ENCODE results near the gene KCNMA1.

The KCNMA1 gene

DNA sequence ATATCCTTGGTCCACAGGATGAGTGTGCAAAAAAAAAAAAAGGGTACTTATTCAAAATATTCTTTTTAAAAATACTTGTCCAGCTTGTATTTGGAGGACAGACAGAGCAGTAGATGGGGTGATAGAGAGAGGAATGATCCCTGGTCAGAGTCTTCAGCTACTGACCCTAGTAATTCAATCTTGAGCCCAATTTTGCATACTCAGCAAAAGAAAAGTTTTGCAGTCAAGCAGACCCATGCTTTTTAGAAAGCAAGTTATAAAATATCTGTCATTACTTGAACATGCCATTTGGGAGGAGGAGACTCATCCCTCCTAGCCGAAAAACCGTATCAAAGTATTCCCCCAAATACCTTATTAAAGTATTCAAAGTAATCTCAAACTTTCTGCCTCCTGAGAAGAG, 585.0 kb downstream of the KCNMA1 start:
- no peak for DNase-seq

DNA sequence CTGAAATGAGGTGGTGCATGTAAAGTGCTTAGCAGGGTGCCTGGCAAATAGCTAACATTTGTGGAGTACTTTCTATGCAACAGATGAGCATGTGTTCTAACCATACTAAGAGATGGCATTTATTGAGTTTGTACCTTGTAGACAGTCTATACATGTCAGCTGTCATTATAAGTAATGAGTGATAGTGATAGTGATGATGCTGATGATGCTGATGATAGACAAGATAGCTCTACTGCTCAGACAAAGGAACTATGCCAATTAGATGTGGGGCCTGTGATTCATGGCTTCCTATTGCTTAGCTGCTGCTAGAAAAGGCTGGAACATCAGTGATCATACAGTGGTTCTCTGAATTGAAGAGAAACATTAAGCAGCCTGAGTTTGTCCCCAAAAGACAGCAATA, 585.8 kb downstream of the KCNMA1 start:
- no peak for DNase-seq

DNA sequence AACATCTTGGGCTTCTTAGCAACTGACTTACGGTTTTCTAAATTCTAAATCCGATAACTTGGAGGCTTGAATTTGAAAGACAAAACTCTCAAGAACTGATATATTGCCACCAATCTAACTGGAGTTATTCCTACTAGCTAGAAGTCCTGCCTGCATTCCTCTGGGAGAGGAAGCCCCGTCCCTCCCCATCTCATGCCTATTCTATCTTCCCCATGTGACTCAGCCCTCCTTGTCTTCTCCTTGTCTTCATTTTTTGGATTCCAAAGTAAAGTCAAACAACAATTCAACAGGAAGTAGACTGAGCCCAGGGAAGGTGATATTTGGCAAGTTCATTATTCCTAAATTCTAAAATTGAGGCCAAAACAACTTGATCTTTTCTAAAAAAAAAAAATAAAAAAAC, 587.7 kb downstream of the KCNMA1 start:
- peak; percentile 74 for DNase-seq

DNA sequence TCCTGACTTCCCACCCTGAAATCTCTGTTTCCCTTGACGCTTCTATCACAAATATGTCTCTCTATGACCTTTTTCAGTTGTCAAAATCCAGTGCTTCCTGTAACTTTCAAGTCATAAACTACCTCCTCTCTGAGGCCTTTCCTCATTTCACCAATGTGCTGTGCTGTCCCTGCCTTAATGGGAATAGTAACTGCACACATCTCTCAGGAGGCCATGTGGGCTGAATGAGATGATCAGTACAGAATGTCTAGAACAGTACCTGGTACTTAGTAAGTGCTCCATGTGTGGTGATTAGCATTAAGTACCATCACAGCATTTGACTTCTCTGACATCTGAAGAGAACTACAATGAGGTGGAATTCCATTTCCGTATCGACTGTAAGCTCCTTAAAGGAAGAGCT, 588.5 kb downstream of the KCNMA1 start:
- no peak for DNase-seq

DNA sequence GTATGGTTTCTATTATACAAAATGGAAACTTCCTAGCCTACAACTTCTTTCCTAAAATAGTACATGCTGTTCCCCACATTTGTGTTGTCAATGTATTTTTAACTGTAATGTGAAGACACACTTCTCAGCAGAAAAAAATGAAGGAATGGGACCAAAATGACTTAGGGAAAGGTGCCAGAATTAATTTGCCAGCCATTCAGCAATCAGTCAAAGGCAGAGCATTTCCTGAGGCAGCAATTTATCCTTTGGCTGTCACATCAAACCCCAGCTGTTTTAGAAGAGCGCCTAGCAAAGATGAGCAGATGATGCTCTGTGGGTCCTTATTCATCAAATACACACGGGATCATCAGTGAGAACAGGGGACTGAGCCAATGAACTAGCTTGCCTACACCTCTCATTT, 592.5 kb downstream of the KCNMA1 start:
- no peak for DNase-seq

DNA sequence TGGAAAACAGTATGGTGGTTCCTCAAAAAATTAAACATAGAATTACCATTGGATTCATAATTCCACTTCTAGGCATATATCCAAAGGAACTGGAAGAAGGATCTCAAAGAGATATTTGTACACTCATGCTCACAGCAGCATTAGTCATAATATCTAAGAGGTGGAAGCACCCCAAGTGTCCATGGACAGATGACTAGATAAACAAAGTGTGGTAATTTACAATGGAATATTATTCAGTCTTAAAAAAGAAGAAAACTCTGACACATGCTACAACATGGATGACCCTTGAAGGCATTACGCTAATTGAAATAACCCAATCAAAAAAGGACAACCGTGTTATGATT, 594.2 kb downstream of the KCNMA1 start:
- peak; percentile 21 for DNase-seq

- no peak for DNase-seq
These were observed 594.7 kb downstream of the KCNMA1 start for GRCh38 chr10:77042706-77043419.

GRCh38 chr10:77041636-77042258, 595.9 kb downstream of the KCNMA1 start:
- no peak for DNase-seq

DNA sequence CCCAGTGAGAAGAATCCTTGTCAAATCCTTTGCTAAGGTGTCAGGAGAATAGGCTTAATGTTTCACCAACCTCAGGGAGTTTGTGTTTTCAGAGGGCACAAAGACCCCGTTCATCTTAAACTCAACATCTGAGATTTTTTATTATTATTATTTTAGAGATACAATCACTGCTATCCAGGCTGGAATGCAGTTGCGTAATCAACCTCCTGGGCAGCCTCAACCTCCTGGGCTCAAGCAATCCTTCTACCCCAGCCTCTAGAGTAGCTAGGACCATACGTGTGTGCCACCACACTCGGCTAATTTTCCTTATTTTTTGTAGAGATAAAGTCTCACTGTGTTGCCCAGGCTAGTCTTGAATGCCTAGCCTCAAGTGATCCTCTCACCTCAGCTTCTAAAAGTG, 599.2 kb downstream of the KCNMA1 start:
- peak; percentile 36 for DNase-seq

GRCh38 chr10:77037735-77038403, 599.7 kb downstream of the KCNMA1 start:
- DNase-seq: no peak

- DNase-seq: peak; percentile 13
These were observed 600.4 kb downstream of the KCNMA1 start for GRCh38 chr10:77036993-77037734.

DNA sequence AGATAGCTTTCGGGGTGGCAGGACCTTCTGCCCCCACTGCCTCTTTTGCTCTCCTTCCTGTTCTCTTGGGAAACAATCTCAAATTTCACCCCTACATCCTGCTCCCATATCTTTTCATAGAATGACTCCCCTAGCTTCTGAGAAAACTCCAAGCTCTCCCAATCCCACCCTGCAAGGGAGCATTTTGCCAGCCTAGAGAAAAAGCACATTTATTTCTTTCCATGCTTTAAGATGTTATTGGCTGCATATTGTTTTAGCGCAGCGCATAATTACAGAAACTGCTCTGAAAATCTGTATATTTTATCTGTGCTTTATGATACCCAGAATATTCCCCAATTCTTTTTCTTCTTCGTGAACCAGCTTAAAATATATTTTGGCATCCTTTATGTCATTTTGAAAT, 601.3 kb downstream of the KCNMA1 start:
- no peak for DNase-seq

DNA sequence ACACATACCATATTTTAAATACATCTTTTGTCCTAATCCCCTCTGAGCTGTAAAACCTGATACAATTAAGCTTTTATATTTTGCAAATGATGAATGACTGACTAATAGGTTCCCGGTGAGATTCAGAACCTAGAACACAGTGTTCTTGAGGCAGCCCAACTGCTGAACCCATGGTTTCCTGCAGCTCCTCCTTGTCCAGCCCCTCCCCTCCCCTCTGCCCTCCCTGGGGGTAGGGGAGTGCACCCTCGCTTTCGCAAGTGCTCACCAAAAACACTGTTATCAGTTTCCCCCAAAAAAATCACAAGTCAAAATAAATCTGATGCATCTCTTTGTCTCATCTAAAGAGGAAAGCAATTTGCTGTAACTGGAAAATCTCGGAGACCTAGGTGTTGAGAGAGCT, 602.8 kb downstream of the KCNMA1 start:
- DNase-seq: no peak

- DNase-seq: no peak
These were observed 603.4 kb downstream of the KCNMA1 start for GRCh38 chr10:77034240-77034639.

- DNase-seq: no peak
These were observed 605.4 kb downstream of the KCNMA1 start for GRCh38 chr10:77032188-77032570.

GRCh38 chr10:77031531-77032187, 605.9 kb downstream of the KCNMA1 start:
- no peak for DNase-seq

GRCh38 chr10:77030974-77031373, 606.6 kb downstream of the KCNMA1 start:
- no peak for DNase-seq

GRCh38 chr10:77029777-77030717, 607.6 kb downstream of the KCNMA1 start:
- no peak for DNase-seq

GRCh38 chr10:77028042-77028441, 609.6 kb downstream of the KCNMA1 start:
- no peak for DNase-seq

DNA sequence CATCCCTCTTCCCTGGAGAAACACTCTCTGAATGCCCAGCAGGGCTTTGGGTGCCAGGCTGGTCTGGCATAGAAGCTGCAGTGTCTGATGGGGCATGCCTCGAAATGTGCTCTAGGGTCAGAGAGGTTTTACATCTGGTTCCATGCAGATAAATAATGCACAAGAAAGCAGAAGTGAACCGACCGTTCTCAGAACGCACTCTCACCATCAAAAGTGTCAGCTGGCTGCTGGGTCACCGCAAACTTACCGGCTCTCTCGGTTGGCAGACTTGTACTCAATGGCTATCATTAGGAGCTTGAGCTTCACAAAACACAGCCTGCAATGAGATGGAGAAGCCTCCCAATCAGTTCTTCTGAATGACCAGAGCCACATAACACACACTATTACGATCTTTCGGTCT, 610.0 kb downstream of the KCNMA1 start:
- no peak for DNase-seq

DNA sequence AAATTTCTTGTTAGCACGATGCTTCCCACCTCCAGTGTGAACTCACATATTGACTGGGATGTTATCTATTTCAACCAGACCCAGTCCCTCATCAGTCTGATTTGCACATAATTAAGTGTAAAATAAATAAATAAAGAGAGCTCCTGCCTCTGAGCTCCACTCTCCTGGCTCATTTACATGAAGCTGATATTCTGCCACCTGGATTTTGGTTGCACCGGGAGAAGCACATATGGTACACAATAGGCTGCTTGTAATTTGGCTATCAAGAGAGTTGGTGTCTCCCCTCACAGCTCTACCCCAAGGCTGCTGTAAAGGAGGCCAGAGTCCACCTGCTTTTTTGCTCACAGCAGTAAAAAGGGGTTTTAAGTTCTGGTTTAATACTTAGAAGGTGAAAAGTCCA, 610.5 kb downstream of the KCNMA1 start:
- no peak for DNase-seq

GRCh38 chr10:77026148-77026547, 611.5 kb downstream of the KCNMA1 start:
- no peak for DNase-seq
